NCI-H128 (cell line): ENCODE measurements around the gene SRP72.
"Not testable (repeated sequence)": the region's sequence is repeated elsewhere in the genome, so short reads cannot be mapped to it uniquely, and the experiment has no call there.

Experiments
- DNase-seq: peaks from one replicate; lab custom pipeline; 2025; ENCODE audit not compliant: unreplicated experiment; lab: John Stamatoyannopoulos, UW

SRP72 gene, protein sequence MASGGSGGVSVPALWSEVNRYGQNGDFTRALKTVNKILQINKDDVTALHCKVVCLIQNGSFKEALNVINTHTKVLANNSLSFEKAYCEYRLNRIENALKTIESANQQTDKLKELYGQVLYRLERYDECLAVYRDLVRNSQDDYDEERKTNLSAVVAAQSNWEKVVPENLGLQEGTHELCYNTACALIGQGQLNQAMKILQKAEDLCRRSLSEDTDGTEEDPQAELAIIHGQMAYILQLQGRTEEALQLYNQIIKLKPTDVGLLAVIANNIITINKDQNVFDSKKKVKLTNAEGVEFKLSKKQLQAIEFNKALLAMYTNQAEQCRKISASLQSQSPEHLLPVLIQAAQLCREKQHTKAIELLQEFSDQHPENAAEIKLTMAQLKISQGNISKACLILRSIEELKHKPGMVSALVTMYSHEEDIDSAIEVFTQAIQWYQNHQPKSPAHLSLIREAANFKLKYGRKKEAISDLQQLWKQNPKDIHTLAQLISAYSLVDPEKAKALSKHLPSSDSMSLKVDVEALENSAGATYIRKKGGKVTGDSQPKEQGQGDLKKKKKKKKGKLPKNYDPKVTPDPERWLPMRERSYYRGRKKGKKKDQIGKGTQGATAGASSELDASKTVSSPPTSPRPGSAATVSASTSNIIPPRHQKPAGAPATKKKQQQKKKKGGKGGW

DNA sequence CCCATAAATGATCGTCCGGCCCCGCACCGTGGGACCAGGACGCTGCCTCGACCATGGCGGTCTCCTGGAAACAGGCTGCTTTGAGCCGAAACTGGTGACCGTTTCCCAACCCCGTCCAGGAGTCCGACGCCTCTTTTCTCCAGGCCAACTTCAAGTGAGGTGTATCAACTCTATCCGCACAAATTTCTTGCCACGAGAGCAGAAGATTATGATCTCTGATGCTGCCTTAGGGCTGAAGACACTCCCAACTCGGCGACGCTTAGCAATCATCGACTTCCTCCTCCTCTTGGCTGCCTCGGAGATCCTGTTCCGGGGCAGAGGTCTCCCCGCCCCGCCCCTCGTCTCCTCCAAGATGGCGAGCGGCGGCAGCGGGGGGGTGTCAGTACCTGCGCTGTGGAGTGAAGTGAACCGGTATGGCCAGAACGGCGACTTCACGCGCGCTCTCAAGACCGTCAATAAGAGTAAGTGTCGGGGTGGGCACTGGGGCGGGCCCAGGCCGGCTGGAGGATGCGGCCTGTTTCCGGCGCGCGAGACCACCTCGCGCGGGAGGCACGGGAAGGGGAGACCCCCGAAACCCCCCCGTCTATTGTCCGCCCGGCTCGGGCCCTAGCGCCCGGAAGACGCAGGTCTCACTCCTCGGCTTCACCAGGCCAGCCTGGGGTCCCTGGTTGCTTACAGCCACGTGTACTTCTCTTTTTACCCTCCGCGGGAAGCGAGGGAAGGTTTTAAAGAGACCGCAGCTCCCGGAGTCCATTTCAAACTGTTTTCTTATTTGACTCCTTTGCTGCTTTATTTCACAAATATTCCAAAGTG is at the start of gene SRP72:
Gene SRP72, plus strand, starts transcription at position 334 of the 813 bp plus-strand sequence. Its CDS starts 19 bp downstream, at position 353.
- peak; percentile 39 for DNase-seq

DNA sequence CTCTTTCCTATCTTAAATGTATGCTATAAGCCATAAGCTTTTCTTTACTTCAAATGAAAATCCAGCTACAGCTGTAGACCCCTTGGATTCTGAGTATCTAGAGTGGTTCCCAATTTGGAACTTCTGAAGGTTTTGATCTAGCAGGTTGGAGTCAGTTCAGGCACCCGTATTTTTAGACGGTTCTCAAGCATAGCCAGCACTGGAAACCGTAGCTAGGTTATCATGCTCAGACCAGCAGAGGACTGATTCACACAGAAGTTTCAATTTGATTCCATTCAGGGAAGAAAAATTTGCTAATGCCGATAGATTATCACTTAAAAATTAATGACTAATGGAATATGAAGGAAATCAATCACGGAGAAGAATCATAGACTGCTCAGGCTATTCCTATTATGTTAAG is 43.2 kb upstream of the SRP72 start:
- DNase-seq, result no peak

DNA sequence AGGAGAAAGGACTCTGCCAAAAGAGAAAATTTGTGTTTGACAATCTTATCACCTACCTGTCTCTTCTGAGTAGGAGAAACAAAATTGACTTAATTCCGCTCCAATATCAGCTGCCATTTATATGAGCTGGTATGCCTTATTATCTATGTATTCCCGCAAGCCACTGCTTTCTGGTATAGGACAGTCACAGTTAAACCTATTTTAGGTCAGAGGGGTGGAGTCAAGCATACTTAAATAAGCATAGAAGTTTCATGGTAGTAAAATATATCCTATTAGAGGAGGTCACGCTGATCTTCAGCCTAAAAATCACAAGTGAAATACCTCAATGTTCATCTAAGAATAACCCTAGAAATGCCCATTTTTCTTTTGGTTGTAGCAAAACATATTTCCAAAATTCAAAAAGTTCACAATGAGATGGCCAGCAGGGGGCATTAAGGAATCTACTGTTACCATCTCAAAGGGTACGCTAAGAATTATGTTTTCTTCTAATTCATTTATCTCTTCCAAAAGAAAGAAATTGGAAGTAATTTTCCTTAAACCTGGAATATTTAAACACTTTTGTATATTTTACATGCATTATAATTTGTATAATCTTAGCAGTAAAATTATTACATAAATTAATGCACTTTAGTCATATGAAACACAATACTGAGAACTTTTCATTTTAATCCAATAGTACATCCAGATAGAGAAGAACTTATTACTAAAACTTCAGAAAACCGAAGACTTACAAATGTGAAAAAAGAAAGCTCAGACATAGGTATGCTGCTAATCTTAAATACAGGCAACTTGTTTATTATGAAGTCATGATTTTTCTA is 42.5 kb upstream of the SRP72 start:
- DNase-seq, result no peak

DNA sequence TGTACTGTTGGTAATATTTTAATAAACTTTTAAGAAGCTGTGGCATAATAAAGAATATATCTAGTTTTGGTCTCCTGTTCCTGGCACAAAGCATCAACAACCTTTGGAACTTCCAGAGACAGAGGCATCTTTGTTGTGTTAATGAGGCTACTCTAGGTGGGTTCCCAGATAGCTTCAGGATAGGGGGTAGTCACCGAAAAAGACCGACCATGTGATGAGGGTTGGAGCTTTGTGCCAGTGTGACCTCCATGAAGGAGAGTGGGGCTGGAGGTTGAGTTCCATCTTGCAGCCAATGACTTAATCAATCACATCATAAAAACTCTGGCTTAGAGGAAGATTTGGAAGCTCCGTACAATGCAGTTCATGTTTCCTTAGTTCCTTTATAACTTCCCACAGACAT is 41.9 kb upstream of the SRP72 start:
- DNase-seq, result no peak

DNA sequence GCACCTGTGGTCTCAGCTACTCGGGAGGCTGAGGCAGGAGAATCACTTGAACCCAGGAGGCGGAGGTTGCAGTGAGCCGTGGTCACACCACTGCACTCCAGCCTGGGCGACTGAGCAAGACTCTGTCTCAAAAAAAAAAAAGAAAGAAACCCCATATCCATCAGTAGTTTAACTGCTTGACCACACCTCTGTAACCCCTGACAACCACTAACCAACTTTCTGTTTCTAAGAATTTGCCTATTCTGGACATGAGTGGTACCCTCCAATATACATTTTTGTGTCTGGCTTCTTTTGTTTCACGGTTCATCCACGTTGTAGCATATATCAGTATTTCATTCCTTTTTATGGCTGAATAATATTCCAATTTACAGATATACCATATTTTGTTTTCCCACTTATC is 41.1 kb upstream of the SRP72 start:
- no peak for DNase-seq

DNA sequence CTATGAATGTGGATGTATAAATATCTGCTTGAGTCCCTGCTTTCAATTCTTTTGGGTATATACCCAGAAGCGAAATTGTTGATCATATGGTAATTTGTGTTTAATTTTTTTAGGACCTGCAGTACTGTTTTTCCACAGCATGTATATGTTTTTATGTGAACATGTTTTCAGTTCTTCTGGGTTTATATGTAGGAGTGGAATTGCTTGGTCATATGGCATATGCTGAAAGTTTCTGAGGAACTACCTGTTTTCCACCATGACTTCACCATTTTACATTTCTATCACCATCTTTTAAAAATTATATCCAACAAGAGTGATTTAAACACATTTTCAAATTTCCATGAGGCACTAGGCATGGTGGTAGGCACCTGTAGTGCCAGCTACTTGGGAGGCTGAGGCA is 40.2 kb upstream of the SRP72 start:
- no peak for DNase-seq

DNA sequence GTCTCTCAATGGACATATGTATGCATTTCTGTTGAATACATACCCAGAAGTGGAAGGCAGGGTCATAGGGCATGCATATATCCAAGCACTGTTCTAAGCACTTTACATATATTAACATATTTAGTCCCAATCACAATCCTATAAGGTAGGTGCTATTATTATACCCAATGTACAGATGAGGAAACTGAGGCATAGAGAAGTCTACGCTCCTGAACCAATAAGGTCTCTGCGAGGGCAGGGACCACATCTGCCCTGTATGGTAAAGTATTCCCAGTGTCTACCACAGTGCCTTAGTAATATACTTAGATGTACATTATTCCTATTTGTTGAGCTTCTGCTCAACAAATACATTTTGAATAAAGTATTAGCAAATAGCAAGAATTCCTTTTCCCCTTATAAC is 37.2 kb upstream of the SRP72 start:
- DNase-seq, result no peak

DNA sequence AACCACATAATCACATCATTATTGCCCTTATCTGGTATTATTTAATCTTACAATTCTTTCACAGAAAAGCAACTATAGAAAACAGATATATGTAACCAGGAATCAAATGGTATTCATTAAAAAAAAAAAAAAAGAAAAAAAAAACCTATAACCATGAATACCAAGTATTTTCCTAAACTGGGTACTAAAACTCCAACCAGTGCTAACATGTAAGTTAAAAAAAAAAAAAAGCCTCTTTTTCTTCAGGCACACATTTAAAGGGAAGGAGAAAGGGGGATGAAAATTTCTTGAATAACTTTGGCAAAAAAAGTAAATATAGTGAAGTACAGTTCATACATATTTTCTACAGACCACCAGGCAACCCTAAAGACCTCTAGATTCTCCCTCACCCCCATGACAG is 34.1 kb upstream of the SRP72 start:
- DNase-seq, result no peak

DNA sequence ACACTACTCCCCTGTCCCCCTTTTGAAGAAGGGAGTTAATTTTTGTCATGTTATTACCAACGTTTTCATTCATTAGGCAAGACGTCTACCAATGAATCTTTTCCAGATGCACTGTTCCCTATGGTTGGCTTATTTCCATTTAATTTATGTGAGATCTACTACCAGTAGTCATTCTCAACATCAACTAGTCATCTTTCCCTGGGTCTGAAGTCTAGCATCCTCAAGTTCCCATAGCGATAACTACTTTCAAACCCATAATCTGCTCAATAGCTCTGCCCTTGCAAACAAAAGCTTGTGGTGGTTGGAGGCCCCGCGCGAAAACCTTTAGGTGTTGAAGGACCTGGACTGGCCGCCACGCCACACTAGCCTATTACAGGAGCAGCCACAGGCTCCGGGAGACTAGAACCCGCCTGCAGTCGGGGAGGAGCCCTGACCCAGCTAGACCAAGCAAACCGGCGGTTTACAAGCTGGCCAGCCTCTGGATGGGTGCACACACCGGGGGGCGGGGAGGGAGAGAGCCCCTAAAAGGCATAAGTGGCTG is 32.7 kb upstream of the SRP72 start:
- DNase-seq, result peak; percentile 8

DNA sequence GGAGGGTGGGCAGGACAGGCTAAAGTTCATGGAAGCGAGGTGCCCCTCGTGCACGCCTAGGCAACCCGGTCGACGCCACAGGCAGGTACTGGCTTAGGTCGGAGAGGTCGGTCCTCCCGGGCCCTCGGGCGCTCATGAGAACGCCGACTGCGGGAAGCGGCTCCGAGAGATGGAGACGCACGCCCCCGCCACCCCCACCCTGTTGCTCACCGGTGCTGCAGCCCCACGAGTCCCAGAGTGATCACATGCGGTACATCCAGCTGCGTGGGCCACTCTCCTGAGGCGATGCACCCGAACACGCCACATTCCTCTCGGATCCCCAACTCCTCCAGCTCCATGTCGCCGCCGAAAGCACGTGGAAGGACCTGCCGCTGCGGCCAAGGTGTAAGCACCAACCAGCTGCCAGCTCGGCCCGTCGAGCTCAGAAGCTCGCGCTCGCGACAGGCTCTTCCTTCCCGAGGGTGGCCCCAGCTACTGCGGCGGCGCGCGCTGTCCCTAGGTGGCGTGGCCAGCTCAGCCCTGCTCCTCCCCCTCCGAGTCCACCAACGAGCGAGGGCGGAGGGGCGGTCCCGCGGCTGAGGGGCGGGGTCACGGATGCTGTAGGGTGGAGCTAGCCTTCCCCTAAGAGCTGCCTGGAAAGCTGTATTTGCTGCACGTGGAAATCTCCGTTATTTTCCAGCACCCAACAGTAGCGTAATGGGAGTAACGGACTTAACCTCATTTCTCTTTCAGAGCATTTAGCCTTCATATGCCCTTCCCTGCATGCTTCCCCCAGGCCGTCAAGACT is 32.1 kb upstream of the SRP72 start, which contains the start of gene PPAT:
Gene PPAT, minus strand, starts transcription at position 476 of the 787 bp plus-strand sequence. Its CDS starts 138 bp downstream, at position 338.
- DNase-seq, result peak; percentile 87

DNA sequence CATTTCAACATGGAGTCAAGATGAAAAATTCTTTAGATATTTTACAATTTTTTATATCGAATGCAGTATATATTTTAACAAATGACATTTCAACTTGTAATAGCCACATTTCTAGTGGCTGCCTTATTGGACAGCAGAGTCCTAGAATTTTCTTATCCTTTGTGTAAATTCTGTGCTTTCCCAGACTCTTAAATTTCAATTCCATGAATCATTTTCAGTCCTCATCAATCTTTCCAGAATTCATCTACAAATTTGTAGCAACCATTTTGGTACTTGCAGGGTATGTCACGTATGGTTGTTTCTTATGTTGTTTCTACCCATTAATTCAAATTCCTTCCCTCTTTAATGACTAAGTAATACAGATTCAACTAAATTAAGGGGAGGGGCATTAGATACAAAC is 28.7 kb upstream of the SRP72 start:
- no peak for DNase-seq

DNA sequence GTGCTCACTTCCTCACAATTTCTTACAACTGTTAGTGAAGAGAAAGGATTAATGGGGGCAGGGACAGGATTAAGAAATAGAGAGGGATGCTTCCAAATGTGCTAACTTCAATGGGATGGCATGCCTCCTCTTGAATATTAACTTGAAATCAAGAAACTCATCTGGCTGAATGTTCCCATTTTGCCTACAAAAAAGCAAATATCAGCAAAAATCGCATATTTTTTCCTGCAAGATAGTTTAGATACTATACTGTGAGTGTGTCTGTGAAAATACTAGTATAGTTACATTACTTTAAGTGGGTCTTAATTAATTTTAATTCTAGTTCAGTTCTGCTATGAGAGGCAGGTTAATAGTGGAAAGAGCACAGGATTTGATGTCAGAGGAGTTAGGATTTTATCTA is 26.4 kb upstream of the SRP72 start:
- DNase-seq, result no peak

DNA sequence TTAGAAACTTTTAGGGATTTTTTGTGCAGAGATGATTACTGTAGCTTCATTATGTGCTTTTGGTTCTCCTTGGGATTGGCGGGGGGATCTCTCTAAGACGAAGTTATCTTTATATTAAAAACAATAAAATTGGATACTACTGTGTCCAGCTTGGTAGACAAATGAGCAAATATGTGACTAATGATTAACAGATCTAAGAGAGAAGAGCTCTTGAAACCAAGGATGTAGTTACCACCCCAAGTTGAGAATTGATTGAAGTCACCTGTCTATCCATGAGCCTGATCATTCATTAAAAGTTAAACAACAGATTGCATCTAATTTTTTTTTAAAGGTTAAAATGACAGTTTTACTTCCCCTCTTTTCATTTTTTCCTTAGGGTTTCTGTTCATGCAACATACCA is 22.7 kb upstream of the SRP72 start:
- no peak for DNase-seq

DNA sequence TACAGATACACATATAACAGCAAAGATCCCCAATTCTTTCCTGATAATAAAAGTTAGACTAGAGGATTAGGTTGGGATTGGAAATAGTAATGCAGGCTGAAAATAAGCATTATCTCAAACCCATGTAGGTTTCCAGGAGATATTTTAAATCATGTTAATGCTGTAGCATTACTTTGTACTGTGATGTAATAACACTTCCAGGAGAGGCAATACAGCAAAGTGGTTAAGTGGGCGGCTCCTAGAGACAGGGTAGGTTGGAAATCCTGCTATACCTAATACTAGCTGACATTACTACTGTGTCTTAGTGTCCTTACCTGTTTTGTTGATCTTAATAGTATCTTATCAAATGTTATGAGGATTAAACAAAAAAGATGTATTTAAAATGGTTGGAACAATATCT is 21.7 kb upstream of the SRP72 start:
- no peak for DNase-seq

DNA sequence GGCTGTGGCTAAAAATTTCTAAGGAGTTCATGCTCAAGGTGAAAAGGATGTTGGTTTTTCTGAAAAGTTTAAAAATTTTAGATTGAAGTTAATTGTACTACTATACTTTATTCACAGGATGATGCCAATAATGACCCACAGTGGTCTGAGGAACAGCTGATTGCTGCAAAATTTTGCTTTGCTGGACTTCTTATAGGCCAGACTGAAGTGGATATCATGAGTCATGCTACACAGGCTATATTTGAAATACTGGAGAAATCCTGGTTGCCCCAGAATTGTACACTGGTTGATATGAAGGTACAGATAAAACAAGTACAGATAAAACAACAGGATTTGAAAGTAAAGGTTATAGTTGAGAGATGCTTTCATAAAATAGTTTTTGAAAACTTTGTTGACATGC is 19.1 kb upstream of the SRP72 start:
- no peak for DNase-seq

DNA sequence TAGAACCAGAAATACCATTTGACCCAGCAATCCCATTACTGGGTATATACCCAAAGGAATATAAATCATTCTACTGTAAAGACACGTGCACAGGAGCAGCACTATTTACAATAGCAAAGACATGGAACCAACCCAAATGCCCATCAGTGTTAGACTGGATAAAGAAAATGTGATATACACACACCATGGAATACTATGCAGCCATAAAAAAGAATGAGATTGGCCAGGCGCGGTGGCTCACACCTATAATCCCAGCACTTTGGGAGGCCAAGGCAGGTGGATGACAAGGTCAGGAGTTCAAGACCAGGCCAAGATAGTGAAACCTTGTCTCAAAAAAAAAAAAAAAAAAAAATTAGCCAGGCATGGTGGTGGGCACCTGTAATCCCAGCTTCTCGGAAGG is 17.9 kb upstream of the SRP72 start:
- not testable (repeated sequence) for DNase-seq

DNA sequence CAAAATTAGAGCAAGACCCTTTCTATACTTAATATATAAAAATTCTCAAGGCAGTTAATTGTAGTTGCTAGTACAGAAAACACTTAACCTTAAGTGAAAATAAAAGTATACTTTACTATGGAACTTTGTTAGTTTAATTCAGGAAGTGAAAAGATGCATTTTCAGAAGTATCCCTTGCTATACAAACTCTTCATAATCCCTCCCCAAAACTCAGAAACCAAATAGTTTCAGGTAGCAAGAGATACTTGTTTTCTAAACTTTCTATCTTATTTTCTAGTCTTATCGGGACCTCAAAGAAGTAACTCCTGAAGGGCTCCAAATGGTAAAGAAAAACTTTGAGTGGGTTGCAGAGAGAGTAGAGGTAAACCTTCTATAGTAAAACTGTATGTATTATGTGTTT is 17.1 kb upstream of the SRP72 start:
- no peak for DNase-seq

DNA sequence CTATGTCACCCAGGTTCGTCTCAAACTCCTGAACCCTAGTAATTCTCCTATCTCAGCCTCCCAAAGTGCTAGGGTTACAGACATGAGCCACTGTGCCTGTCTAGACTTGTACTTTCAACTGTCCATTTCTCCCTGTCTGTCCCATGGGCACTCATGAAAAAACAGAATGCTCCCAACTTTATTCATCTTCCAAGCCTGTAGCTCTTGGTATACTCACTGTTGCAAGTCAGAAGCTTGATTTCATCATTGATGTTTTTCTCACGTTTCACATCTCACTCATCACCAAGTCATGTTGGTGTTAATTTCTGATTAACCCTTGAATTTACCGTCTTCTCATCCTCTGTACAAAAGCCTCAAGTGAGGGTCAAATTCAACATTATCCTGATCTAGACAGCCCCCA is 7.3 kb upstream of the SRP72 start:
- DNase-seq, result no peak

DNA sequence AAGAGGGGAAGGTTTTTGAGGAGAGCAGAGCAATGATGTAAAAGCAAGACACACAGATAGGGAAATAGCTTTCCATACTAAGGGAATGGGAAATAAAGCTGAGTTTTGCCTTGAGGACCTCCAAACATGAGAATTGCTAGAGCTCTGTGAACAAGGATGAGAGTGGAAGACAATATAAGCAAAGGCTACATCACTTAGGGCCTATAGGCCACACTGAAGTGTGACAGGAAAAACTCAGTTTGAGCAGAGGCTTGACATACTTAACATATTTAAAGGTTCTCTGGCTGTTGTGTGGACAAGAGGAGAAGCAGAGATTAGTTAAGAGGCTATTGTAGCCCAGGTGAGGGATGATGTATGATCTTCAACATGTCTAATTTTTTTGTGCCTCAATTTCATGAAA is 5.3 kb upstream of the SRP72 start:
- DNase-seq, result no peak

DNA sequence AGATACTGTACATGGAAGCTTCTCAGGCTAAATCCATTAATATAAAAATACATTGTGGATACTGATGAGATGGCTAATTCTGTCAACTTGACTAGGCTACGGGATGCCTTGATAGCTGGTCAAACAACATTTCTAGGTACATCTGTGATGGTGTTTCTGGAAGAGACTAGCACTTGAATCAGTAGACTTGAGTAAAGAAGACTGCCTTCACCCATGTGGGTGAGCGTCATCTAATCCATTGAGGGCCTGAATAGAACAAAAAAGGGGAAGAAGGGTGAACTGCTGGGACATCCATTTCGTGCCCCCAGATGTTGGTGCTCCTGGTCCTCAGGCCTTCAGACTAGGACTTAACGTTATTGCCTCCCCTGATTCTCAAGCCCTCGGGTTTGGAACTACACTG is 3.7 kb upstream of the SRP72 start:
- no peak for DNase-seq
